ENCODE data around the gene NUDCD3.

- TF ChIP-seq ZNF384 (IDR thresholded peaks at IDR 0.05) (no peak), NFRKB (IDR thresholded peaks at IDR 0.05) (no peak), LEF1 (IDR thresholded peaks at IDR 0.05; ENCODE audit: borderline replicate concordance) (no peak), SP1 (IDR thresholded peaks at IDR 0.05) (no peak), HDGF (IDR thresholded peaks at IDR 0.05; ENCODE audit: borderline replicate concordance) (no peak), ELF4 (IDR thresholded peaks at IDR 0.05) (no peak), L3MBTL2 (conservative IDR thresholded peaks at IDR 0.05) (no peak)
These were observed 123.5 kb downstream of the NUDCD3 start for GRCh38 chr7:44366986-44367385.

Measured in HEK293T (cell line).